Islet of Langerhans (tissue), 1 donor: ENCODE measurements around the gene SREK1.
"Not testable (repeated sequence)": the region's sequence is repeated elsewhere in the genome, so short reads cannot be mapped to it uniquely, and the experiment has no call there.

Experiments
- FAIRE-seq: peaks from one replicate; lab custom pipeline; 2011; peaks lifted over from hg19 to GRCh38; lab: Jason Lieb, UNC

Gene SREK1

GRCh38 chr5:66168226-66168625, 24.1 kb downstream of the SREK1 start:
- no peak for FAIRE-seq

GRCh38 chr5:66169534-66169933, 25.4 kb downstream of the SREK1 start:
- no peak for FAIRE-seq

GRCh38 chr5:66170195-66170919, 26.3 kb downstream of the SREK1 start:
- FAIRE-seq, result no peak

- peak; percentile 96 for FAIRE-seq
Measured at GRCh38 chr5:66171349-66172344, 27.5 kb downstream of the SREK1 start.

- no peak for FAIRE-seq
Measured at GRCh38 chr5:66174338-66174737, 30.2 kb downstream of the SREK1 start.

- FAIRE-seq, result no peak
Measured at GRCh38 chr5:66178799-66179198, 34.7 kb downstream of the SREK1 start.

GRCh38 chr5:66179297-66180051, 35.4 kb downstream of the SREK1 start:
- no peak for FAIRE-seq

GRCh38 chr5:66180282-66181155, 36.4 kb downstream of the SREK1 start:
- no peak for FAIRE-seq

- no peak for FAIRE-seq
Measured at GRCh38 chr5:66186108-66186507, 42.0 kb downstream of the SREK1 start.

GRCh38 chr5:66193419-66193818, 49.3 kb downstream of the SREK1 start:
- no peak for FAIRE-seq

GRCh38 chr5:66197764-66198405, 53.8 kb downstream of the SREK1 start:
- FAIRE-seq, result no peak

GRCh38 chr5:66198837-66199236, 54.7 kb downstream of the SREK1 start:
- no peak for FAIRE-seq

- FAIRE-seq, result no peak
Measured at GRCh38 chr5:66203531-66203930, 59.4 kb downstream of the SREK1 start.

- no peak for FAIRE-seq
Measured at GRCh38 chr5:66206465-66206864, 62.4 kb downstream of the SREK1 start.

- FAIRE-seq, result no peak
Measured at GRCh38 chr5:66207800-66208561, 63.9 kb downstream of the SREK1 start.

- FAIRE-seq, result no peak
Measured at GRCh38 chr5:66209350-66209749, 65.2 kb downstream of the SREK1 start.

- no peak for FAIRE-seq
Measured at GRCh38 chr5:66209794-66210193, 65.7 kb downstream of the SREK1 start.

- FAIRE-seq, result no peak
Measured at GRCh38 chr5:66213533-66213932, 69.4 kb downstream of the SREK1 start.

- FAIRE-seq, result no peak
Measured at GRCh38 chr5:66222455-66222854, 78.4 kb downstream of the SREK1 start.

GRCh38 chr5:66222896-66223295, 78.8 kb downstream of the SREK1 start:
- FAIRE-seq, result not testable (repeated sequence)
